Activated T-helper 1 cell treated with anti-CD3 and anti-CD28 coated beads, Interleukin-12 subunit alpha, Interleukin-12 subunit beta, Interleukin-2, Interleukin-4 antibody, amounts not matched to agents 30 ng/mL and 10 ng/mL and 1 ng/mL, durations not matched to agents 14 hours and 24 hours and 36 hours (primary cell): ENCODE measurements around the gene PPME1. TPM values are rescaled to one million over a fixed set of nuclear protein-coding genes. Genes with fewer than 3 reads are reported as not detected.

Experiments used
- DNase-seq: peaks from one replicate; pipeline ENCODE4 v3.0.0; 2021; ENCODE audit warnings: low spot score
- H3K27ac Mint-ChIP-seq: one replicate; pipeline ENCODE4 v1.8.0; 2021; ENCODE audit warnings: mild to moderate bottlenecking, mixed read lengths
- H3K27me3 Mint-ChIP-seq: one replicate; pipeline ENCODE4 v1.8.0; 2022; ENCODE audit warnings: mild to moderate bottlenecking, moderate library complexity, mixed read lengths; ENCODE audit not compliant: insufficient read depth
- H3K36me3 Mint-ChIP-seq: one replicate; pipeline ENCODE4 v1.8.0; 2021; ENCODE audit warnings: low read depth, mixed read lengths
- H3K4me1 Mint-ChIP-seq: one replicate; pipeline ENCODE4 v1.8.0; 2021; ENCODE audit warnings: low read depth, mixed read lengths
- H3K4me3 Mint-ChIP-seq: one replicate; pipeline ENCODE4 v1.8.0; 2021; ENCODE audit warnings: mild to moderate bottlenecking, moderate library complexity, mixed read lengths
- H3K9me3 Mint-ChIP-seq: one replicate; pipeline ENCODE4 v1.8.0; 2021; ENCODE audit warnings: mixed read lengths
- intact Hi-C: fragments of 100-400 bp; cut with micrococcal nuclease; formaldehyde crosslinking; loops from one replicate; pipeline ENCODE4 v1.15.1; 2024
- total RNA-seq: library from RNA; stranded (reverse); gene quantifications from 2 replicates; pipeline ENCODE4 v1.2.3, GENCODE V29; 2022

The PPME1 gene
- total RNA-seq, 1 donor from 2014 or later: 68.1 TPM

DNA sequence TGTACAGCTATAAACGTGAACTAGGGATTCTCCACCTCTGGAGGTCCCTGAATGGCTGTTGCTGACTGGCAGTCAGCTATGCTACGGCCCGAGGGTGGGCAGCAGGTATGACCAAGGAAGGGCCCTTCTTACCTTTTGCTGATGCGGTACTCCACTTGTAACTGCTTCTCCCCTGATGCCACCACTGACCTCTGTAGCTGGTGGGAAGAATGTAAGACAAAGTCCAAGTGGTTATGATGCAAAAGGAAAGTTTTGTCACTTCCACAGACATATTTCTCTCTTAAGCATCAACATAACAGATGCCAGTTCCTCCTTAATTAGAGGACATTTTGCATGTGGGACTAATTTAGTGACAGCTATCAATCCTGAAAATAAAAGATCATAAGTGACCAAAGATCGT is 108.2 kb downstream of the PPME1 start:
- no peak for DNase-seq
- Mint-ChIP-seq H3K9me3 (no peaks in the 10 kb centered on the region), H3K27me3 (peaks cover 13% of the 10 kb centered on the region), H3K4me1 (no peaks in the 10 kb centered on the region), H3K27ac (no peak overlapping the region), H3K4me3 (no peak overlapping the region), H3K36me3 (no peaks in the 10 kb centered on the region)
- intact Hi-C loops: no loop called here

DNA sequence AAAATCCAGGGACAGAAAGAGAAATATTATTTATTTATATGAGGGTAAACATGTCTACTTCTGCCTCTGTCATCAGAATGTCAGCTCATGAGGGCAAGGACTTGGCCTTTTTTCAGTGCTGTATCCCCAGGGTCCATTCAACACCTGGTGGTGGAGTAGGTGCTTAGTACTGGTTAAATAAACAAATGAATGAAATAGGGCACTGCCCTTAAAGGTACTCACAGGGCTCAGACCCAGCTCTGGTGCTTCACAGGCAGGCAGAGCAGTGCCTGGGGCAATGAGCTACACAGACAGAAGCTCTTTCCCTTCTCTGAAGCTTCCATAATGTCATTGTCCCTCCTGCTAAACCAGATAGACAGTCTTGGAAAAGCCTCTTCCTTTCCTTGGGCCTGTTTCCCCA is 109.4 kb downstream of the PPME1 start:
- Mint-ChIP-seq H3K9me3 (no peaks in the 10 kb centered on the region), H3K4me3 (no peak overlapping the region), H3K4me1 (no peaks in the 10 kb centered on the region), H3K36me3 (no peaks in the 10 kb centered on the region), H3K27ac (no peak overlapping the region), H3K27me3 (peaks cover 8% of the 10 kb centered on the region)
- DNase-seq: no peak
- intact Hi-C loops: no loop called here

DNA sequence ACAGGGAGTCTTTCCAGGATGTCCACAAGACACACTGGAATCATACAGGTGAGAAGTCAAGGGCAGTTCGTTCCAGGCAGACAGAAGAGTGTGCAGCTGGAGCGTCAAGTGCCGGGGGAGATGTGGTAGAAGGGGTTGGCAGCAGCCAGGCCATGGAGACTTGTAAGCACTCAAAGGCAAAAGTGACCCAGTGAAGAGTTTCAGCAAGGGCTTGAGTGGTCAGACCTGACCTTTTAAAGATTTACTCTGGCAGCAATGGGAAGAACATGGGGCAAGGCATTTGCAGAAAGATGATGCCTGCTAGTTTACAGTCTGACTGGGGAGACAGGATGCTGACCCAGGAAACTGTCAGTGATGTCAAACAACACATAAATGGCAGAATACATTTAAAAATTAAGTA is 111.3 kb downstream of the PPME1 start:
- Mint-ChIP-seq H3K4me3 (no peak overlapping the region), H3K4me1 (no peaks in the 10 kb centered on the region), H3K27ac (no peak overlapping the region), H3K27me3 (peaks cover 3% of the 10 kb centered on the region), H3K36me3 (no peaks in the 10 kb centered on the region), H3K9me3 (no peaks in the 10 kb centered on the region)
- DNase-seq: no peak
- intact Hi-C loops: no loop called here

DNA sequence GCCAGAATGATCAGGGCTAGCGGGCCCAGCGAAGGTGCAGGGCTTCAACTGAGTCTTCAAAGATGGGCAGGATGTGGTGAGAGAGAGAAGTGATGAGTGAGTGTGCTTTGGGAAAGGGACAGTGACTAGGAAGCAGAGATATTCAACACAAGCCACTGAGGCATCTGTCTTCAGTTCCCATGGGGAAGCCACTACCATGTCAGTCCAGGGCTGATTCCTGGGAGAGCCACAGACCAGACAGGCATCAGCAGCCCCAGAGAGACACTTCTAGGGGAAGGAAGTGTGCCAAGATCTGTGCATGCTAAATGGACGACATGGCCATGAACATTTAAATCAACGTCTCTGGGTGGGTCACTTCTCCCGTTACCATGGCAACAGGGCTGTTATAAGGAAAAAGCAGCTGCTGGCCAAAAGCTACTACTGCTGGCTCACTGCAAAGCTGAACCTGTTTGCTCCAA is 111.9 kb downstream of the PPME1 start:
- no peak overlapping the region for H3K4me3 Mint-ChIP-seq
- DNase-seq: no peak
- H3K9me3 Mint-ChIP-seq: no peaks in the 10 kb centered on the region
- H3K27ac Mint-ChIP-seq: no peak overlapping the region
- H3K4me1 Mint-ChIP-seq: no peaks in the 10 kb centered on the region
- no peaks in the 10 kb centered on the region for H3K27me3 Mint-ChIP-seq
- intact Hi-C loops: no loop called here
- no peaks in the 10 kb centered on the region for H3K36me3 Mint-ChIP-seq

DNA sequence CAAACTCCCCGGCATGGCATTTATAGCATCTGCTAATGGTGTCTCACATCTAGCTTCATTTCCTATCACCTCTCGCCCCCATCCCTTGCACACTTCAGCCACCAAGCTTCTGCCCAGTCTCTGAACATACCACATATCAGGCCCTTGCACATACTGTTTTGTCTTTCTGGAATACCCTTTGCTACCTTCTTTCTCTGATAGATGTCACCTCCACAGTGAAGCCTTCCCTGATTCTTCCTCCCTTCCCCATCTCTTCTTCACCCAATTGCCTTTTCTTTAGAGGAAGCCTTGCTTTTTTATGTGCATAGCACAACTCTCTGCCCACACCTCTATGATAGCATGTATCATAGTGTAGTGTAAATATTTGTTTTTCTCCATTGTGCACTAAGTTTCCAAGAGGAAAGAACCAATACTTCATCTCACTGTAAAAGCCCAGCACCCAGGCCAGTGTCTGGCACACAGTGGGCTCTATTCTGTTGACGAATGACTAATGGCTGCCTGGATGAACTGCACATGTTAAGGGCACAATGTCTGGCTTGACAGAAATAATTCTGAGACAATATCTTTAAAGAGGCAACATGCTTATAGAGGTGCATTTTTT is 112.6 kb downstream of the PPME1 start:
- no peak for DNase-seq
- H3K9me3 Mint-ChIP-seq: no peaks in the 10 kb centered on the region
- H3K36me3 Mint-ChIP-seq: no peaks in the 10 kb centered on the region
- no peaks in the 10 kb centered on the region for H3K27me3 Mint-ChIP-seq
- no peaks in the 10 kb centered on the region for H3K4me1 Mint-ChIP-seq
- intact Hi-C loops: no loop called here
- H3K4me3 Mint-ChIP-seq: no peak overlapping the region
- no peak overlapping the region for H3K27ac Mint-ChIP-seq

DNA sequence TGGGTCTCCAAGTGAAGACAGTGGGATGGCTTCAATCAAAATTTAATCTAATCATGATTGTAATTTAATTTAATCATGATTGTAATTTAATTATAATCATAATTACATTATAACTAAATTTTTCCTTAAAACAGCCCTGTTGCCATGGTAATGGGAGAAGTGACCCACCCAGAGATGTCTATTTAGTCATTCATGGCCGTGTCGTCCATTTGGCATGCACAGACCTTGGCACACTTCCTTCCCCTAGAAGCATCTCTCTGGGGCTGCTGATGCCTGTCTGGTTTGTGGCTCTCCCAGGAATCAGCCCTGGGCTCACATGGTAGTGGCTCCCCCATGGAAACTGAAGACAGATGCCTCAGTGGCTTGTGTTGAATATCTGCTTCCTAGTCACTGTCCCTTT is 113.4 kb downstream of the PPME1 start:
- no peak for DNase-seq
- Mint-ChIP-seq H3K4me1 (no peaks in the 10 kb centered on the region), H3K27ac (no peak overlapping the region), H3K27me3 (no peaks in the 10 kb centered on the region), H3K36me3 (no peaks in the 10 kb centered on the region), H3K4me3 (no peak overlapping the region), H3K9me3 (peaks cover under 1% of the 10 kb centered on the region)
- intact Hi-C loops: no loop called here

DNA sequence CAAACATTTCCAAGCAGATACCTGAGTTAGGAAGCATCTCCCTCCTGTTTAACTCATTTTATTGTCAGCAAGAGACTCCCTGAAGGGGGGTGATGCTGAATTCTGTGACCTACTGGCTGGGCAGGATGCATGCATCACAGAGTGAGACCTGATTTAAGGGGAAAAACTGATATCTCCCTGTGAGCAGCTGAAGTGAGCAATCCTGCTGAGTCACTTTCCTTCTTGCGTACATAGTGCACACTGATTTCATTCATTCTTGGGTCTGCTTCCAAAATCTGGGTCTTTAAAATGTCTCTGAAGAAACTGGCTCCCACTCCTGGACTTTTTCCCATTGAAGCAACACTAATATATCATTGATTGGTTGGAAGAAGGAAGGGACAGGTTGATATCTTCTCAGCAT is 117.1 kb downstream of the PPME1 start:
- Mint-ChIP-seq H3K4me1 (no peaks in the 10 kb centered on the region), H3K36me3 (no peaks in the 10 kb centered on the region), H3K27me3 (peaks cover 13% of the 10 kb centered on the region), H3K9me3 (peaks cover 3% of the 10 kb centered on the region), H3K4me3 (no peak overlapping the region), H3K27ac (no peak overlapping the region)
- no peak for DNase-seq
- intact Hi-C loops: no loop called here

DNA sequence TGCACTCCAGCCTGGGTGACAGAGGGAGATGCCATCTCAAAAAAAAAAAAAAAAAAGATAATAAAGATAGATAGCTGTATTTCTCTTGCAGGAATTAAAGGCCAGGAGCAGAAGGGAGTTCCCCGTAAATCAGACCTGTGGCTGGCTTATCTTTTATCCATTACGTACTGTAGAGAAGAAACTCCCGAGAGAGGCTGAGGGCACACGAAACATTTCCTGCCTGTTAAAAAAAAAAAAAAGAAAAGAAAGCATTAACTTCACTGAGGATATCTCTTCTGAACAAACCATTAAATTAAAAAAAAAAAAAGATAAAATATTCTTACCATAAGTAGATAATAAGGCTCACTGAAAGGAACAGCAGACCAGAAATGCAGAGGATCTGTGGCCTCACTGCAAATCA is 117.8 kb downstream of the PPME1 start:
- Mint-ChIP-seq H3K4me3 (no peak overlapping the region), H3K27me3 (peaks cover 15% of the 10 kb centered on the region), H3K27ac (no peak overlapping the region), H3K4me1 (no peaks in the 10 kb centered on the region), H3K36me3 (no peaks in the 10 kb centered on the region), H3K9me3 (peaks cover 3% of the 10 kb centered on the region)
- intact Hi-C loops: no loop called here
- no peak for DNase-seq

DNA sequence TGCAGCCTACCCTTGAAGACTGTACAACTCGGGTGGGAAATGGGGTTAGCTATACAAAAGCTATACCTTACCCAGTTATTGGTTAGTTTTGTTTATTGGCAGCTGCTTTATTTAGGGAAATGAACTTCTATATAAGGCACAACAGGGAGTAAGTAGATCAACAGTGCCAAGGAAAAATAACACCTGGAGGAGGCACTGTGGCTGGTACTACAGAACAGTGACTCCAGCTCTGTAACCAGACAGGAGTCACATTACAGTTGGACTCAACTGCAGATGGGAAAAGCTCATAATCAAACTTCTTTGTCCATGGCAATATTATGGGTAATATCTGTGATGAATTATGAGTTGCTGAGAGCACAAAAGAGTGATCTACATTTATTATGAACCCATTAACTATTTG is 126.4 kb downstream of the PPME1 start:
- peaks cover 10% of the 10 kb centered on the region for H3K4me1 Mint-ChIP-seq
- no peaks in the 10 kb centered on the region for H3K9me3 Mint-ChIP-seq
- no peak overlapping the region for H3K27ac Mint-ChIP-seq
- H3K4me3 Mint-ChIP-seq: no peak overlapping the region
- no peaks in the 10 kb centered on the region for H3K36me3 Mint-ChIP-seq
- intact Hi-C loops: no loop called here
- peaks cover 8% of the 10 kb centered on the region for H3K27me3 Mint-ChIP-seq
- DNase-seq: no peak

DNA sequence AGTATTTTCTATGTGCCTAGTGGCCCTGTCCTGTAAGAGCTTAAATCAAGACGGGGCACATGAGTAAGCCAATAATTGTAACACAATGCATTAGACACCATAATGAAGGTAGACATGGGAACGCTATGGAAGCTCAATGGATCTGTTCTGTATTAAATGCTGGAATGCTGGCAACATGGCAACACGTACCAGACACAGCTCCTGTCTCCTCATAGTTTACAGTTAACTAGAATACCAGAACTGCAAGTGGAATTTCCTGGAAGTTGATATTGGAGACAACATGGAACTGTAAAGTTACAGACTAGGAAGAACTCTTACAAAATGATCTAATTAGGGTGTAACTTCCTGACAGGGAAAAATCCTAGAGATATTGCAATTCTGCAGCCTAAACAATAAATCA is 127.9 kb downstream of the PPME1 start:
- H3K36me3 Mint-ChIP-seq: no peaks in the 10 kb centered on the region
- H3K4me3 Mint-ChIP-seq: no peak overlapping the region
- DNase-seq: no peak
- H3K4me1 Mint-ChIP-seq: peaks cover 10% of the 10 kb centered on the region
- H3K27ac Mint-ChIP-seq: no peak overlapping the region
- H3K9me3 Mint-ChIP-seq: no peaks in the 10 kb centered on the region
- intact Hi-C loops: no loop called here
- H3K27me3 Mint-ChIP-seq: peaks cover 3% of the 10 kb centered on the region

Other genes starting within 250 kb of the PPME1 start
- 0.29 and 0.64 TPM in 2 replicates for gene DNAJB13, start 220.3 kb upstream of the PPME1 start, total RNA-seq
- 821 and 858 TPM in 2 replicates for gene UCP2, start 188.4 kb upstream of the PPME1 start, total RNA-seq
- gene UCP3, start 162.2 kb upstream of the PPME1 start, total RNA-seq: 4.1 and 4.8 TPM in 2 replicates
- gene C2CD3, start 287 bp upstream of the PPME1 start, total RNA-seq: 46.5 and 49.5 TPM in 2 replicates
- not detected in 2 replicates for gene P4HA3, start 140.4 kb downstream of the PPME1 start, total RNA-seq
- gene PGM2L1, start 227.1 kb downstream of the PPME1 start, total RNA-seq: 4.0 and 4.5 TPM in 2 replicates